HG02870 (cell line): ENCODE results near the gene PTEN.
"Not testable (repeated sequence)": the region's sequence is repeated elsewhere in the genome, so short reads cannot be mapped to it uniquely, and the experiment has no call there.

Experiments
- ATAC-seq: cut with Tn5 transposase; IDR thresholded peaks from one replicate; pipeline ENCODE4 v1.9.1; 2021; ENCODE audit warnings: mild to moderate bottlenecking, moderate library complexity; ENCODE audit not compliant: unreplicated experiment

PTEN gene

DNA sequence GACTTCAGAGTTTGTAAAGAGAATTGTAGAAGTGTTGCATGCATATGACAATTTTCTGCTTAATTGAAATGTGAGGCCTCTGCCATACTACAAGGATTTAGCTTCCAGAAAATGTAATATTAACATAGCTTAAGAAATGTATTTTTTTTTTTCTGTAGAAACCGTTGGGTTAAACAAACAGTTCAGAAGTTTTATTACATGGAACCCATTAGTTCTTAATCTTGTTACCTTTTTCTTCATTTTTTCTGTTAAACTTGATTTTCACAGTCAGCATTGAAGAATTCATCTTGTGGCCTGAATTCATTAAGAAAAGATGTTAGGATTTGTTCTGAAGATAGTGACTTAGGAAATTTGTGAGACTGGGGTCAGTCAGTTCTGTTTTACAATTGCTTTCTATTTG lies 4.9 kb downstream of the PTEN start:
- no peak for ATAC-seq

DNA sequence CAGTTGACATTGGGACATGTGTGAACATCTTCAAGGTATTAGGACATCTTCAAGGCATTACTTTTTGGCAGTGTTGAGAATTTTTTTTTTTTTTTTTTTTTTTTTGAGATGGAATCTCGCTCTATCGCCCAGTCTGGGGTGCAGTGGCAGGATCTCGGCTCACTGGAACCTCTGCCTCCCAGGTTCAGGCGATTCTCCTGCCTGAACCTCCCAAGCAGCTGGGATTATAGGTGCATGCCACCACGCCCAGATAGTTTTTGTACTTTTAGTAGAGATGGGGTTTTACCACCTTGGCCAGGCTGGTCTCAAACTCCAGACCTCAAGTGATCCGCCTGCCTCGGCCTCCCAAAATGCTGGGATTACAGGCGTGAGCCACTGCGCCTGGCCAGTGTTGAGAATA lies 5.7 kb downstream of the PTEN start:
- not testable (repeated sequence) for ATAC-seq

DNA sequence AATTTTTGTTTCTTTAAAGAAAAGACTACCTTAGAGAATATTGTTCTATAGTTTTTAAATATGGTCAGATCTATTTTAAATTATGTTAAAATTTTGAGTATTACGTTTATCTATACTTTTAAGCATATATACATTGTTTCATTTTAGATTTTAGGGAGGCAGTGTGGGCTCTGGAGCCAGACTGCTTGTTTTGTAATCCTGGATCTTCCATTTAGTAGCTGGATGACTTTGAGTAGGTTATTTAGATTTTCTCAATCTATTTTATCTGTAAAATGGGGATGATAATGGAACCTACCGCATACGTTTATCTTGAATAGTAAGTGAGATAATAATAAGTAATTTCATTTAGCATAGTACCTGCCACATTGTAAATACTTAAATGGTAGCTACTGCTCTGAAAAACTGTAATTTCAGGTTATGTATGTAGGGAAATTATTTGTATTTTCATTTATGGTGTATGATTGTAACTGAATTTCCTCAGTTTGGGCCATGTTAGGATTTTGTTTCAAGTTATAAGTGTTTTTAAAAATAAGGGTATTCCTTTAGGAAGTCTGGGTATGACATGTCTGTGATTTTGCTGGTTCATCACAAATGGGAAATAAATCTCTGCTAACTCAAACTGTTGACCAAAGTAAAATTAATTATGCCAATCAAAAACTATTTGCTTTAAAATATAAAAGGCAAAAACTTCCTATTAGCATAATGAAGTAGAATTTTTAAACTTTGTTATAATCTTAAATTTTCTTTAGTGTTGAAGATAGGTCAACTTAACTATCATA lies 6.5 kb downstream of the PTEN start:
- no peak for ATAC-seq

- no peak for ATAC-seq
Observed at GRCh38 chr10:87872828-87873227, 9.4 kb downstream of the PTEN start.

GRCh38 chr10:87873656-87874055 lies 10.2 kb downstream of the PTEN start:
- ATAC-seq: no peak

DNA sequence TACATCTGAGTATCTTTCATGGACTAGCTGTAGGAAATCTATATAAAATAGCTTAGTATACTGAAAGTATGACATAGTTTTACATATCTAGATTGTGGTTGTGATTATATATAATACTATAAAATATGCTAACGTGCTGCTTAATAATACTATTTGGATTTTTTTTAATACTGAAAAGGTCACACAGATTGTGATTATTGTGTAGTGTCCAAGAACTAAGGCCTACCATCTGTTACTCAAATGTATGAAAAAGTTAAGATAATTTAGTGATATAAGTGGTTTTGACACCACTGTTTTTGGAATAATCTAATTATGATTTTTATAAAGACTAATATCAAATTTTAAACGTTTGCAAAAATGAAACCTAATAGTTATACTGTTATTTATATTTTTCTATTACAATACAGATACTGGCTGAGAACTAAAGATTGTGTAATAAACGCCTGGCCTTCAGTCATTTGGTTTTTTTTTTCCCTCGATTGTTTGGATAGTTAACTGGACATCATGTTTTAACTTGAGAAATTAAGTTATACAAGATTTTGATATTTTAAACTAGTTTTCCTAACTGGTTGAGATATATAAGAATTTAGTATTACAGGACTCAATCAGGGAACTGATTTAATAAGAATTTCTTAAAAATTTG lies 12.6 kb downstream of the PTEN start:
- ATAC-seq: no peak

DNA sequence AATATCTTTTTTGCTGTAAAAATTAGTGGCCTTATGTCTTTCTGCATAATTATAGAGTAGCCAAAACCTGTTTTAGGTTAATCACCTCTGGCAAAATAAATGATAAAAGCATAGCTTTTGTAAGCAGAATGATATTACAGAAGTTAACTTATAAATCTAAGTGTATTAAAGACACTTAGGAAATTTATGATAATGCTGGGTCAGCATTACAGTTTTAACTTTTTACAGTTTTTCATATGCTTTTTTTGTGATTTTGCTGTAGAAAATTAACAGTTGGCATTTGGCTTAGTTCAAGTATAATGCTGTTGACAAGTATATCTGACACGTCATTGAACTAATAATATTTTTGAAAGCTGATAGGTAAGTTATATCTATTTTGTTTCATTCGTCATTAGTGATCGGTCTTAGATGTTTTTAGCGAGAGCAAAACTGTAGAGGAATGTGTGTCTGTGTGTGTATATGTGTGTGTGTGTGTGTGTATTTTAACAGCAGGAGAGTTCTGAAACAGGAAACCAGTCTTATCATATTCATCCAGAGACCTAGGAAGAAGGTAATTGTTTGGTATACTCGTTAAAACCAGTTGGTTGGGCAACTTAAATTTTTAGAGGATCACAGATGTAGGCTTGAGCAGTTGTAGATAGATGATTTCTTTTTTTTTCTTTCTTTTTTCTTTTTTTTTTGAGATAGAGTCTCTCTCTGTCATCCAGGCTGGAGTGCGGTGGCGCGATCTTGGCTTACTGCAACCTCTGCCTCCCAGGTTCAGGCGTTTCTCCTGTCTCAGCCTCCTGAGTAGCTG lies 15.4 kb downstream of the PTEN start:
- no peak for ATAC-seq

DNA sequence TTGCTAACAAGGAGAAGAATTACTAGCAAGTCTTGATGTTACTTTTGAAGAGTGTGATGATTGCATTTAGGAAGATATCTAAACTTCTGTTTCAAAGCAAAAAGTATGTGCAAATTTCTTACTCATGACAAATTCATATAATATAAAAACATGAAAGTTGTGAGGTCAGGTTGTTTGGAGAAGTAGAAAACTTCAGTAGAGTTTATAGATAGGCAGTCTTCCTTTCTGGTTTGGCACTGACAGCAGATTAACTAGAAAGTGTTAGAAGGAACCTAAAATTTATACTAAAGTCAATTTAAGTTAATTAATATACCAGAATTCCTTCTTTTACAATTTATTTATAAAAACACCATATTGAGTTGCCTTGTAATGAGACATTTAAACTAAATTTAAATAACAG lies 16.9 kb downstream of the PTEN start:
- no peak for ATAC-seq

GRCh38 chr10:87881373-87882059 lies 18.1 kb downstream of the PTEN start:
- ATAC-seq: not testable (repeated sequence)

GRCh38 chr10:87882555-87883294 lies 19.3 kb downstream of the PTEN start:
- ATAC-seq: no peak

DNA sequence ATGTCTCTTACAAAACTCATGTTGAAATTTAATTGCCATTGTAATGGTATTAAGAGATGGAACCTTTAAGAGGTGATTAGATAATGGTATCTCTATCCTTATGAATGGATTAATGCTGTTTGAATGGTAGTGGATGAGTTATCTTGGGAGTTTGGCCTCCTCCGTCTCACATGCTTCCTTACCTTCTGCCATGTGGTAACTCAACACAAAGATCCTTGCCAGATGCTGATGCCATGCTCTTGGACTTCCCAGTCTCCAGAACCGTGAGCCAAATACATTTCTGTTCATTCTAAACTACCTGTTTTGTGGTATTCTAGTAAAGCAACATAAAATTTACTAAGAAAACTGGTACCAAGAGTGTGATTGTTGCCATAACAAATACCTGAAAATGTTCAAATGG lies 23.2 kb downstream of the PTEN start:
- ATAC-seq: no peak

DNA sequence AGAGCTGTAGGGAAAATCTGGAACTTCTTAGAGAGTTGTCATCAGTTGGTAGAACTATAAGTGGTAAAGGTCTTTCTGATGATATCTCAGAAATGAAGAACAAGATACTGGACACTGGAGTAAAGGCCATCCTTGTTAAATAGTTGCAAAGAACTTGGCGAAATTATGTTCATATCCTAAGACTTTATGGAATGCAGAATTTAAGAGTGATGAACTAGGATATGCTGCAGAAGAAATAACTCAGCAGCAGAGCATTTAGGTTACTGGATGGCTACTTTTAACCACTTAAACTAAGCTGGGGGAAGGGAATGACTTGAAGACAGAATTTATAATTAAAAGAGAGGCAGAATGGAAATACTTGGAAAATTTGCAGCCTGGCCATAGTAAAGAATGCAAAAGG lies 23.7 kb downstream of the PTEN start:
- ATAC-seq: no peak

DNA sequence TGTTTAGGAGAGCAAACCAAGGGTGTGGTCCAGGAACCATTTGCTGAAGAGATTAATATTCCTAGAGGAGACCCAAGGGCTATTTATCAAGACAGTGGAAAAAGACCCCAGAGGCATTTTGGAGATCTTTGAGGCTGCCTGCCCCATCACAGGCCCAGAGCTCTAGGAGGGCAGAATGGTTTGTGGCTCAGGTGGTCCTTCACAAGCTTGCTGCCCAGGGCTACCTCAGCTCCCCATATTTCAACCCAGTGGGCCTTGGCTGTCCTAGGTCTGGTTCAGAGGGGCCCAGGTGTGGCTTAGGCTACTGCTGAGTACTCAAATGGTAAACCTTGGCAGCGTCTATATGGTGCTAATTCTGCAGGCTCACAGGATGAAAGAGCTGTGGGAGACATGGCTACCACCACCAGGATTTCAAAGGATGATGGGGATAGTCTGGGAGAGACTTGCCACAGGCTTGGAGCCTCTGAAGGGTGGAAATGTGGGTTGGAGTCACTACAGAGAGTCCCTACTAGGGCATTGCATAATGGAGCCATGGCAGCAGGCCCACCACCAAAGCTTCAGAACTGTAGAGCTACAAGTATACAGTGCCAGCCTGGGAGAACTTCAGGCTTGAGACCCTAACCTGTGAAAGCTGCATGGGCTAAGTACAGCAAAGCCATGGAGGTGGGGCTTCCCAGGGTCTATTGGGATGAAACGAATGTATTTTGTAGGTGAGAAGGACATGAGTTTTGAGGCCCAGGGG lies 24.3 kb downstream of the PTEN start:
- ATAC-seq: no peak

DNA sequence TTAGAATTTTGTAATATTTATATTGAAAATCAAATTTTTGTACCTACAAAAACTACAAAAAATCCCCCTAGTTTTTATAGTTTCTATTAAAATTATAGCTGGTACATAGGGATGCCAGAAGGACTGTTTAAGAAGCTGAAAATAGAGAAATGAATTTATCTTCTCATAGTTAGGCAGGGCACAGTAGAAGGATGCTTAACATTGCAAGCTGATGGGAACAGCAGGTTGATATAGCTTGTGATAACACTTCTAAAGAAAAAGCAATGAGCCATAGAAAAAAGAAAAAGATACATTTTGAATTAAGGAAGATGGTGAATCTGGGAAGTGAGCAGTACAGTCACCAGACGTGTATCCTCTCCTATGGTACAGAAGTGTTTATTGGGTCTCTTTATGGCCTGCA lies 32.0 kb downstream of the PTEN start:
- ATAC-seq: no peak

DNA sequence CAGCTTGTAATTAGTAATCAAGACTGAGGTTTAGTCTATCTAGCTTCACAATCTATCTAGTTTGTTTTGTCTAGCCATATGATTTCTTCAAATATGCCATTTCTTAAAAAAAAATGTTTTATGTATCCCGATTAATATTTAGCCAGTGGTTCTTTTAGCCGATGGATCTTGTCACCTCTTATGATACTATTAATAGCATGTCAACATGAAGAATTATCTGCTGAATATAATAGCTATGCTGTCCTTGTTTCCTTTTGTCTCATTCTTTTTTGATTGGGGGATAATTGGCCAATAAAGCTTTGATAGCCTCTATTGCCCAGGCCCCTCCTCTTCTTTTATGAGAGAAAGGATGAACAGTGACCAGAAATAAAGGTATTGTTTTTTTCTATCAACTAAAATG lies 32.8 kb downstream of the PTEN start:
- no peak for ATAC-seq

GRCh38 chr10:87897957-87898356 lies 34.5 kb downstream of the PTEN start:
- not testable (repeated sequence) for ATAC-seq

DNA sequence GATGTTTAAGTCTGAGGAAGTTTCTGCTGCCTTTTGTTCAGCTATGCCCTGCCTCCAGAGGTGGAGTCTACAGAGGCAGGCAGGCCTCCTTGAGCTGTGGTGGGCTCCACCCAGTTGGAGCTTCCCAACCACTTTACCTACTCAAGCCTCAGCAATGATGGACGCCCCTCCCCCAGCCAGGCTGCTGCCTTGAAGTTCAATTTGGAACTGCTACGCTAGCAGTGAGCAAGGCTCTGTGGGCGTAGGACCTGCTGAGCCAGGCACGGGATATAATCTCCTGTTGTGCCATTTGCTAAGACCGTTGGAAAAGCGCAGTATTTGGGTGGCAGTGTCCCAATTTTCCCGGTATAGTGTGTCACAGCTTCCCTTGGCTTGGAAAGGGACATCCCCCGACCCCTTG lies 40.0 kb downstream of the PTEN start:
- ATAC-seq: not testable (repeated sequence)

DNA sequence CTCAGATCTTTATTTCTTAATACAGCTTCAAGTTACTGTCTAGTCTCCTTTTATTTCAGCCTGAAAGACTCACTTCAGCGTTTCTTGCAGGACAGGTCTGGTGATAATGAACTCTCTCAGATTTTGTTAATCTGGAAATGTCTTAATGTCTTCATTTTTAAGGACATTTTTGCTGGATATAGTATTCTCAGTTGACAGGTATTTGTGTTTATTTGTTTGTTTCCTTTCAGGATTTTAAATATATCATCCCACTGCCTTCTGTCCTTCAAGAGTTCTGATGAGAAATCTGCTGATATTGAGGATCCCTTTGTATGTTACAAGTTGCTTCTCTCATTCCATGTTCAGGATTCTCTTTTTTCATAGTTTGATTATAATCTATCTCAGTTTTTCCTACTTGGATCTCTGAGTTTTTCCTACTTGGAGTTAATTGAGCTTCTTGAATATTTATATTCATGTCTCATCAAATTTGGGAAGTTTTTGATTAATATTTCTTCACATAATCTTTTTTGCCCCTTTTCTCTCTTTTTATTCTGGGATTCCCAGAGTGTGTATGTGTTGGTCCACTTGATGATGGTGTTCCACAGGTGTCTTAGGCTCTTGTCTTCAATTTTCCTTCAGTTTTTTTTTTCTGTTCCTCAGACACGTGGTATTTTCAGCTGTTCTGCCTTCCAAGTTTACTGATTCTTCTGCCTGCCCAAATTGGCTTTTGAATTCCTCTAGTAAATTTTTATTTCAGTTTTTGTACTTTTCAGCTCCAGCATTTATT lies 49.9 kb downstream of the PTEN start:
- ATAC-seq: no peak

DNA sequence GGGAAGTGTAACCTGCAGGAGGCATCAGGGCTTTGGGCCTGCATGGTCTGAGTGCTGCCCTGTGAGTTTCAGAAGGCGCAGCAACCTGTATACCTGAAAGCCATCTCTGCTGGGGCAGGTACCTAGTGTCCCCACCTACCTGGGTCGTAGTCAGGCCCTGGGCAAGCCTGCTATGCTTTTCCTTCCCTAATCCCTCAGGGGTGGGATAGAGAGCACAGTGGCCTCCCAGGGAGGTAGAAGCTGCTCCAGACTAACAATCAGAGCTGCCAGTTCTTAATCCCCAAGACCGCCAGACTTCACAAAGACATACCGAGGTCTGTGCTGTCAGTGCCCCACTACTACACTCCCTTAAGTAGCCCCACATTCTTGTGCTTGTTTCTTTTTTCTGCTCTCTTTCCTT lies 52.0 kb downstream of the PTEN start:
- no peak for ATAC-seq
